Sigmoid colon (tissue), 7 donors: ENCODE results near the gene FBLN1. TPM values are rescaled to one million over a fixed set of nuclear protein-coding genes. Genes with fewer than 3 reads are reported as not detected.

Source experiments
- DNase-seq: peaks from one replicate; pipeline ENCODE4 v3.0.0-alpha.2; 2019
- H3K27ac ChIP-seq, 4 donors: fragments of 200-600 bp; sonication (generic); one replicate each; pipeline ENCODE4 v1.5.1; 2016 to 2019; ENCODE audit warnings: mild to moderate bottlenecking in 1 of 4
- H3K27me3 ChIP-seq, 3 donors: fragments of 200-600 bp; sonication (generic); one replicate each; pipeline ENCODE4 v1.5.1; 2019; ENCODE audit warnings: mild to moderate bottlenecking in 1 of 3
- H3K36me3 ChIP-seq, 4 donors: fragments of 200-600 bp; sonication (generic); one replicate each; pipeline ENCODE4 v1.5.1; 2016 to 2019
- H3K4me1 ChIP-seq, 4 donors: fragments of 200-600 bp; sonication (generic); one replicate each; pipeline ENCODE4 v1.5.1; 2017 to 2019
- H3K4me3 ChIP-seq, 4 donors: fragments of 200-600 bp; sonication (generic); one replicate each; pipeline ENCODE4 v1.5.1; 2017 to 2019; ENCODE audit warnings: mild to moderate bottlenecking in 2 of 4, moderate library complexity in 1 of 4
- H3K9me3 ChIP-seq, 4 donors: fragments of 200-600 bp in 3 of 4; sonication (generic) in 3 of 4; one replicate each; pipeline versions ENCODE4 v1.5.1 to v1.6.1; 2013 to 2019
- CTCF ChIP-seq, 4 experiments: fragments of 450-650 bp in 3 of 4; fragments of 200-600 bp in 1 of 4; IDR thresholded peaks; one replicate each; pipeline ENCODE4 v1.5.1; 2016 to 2019; ENCODE audit warnings: antibody characterized with exemption in 4 of 4, mild to moderate bottlenecking in 3 of 4, moderate library complexity in 2 of 4
- EP300 ChIP-seq, 4 donors: sonication (generic); formaldehyde crosslinking; IDR thresholded peaks; one replicate each; pipeline ENCODE4 v1.6.1; 2017; ENCODE audit warnings: antibody characterized with exemption in 4 of 4
- POLR2A ChIP-seq, 2 donors: fragments of 450-650 bp; IDR thresholded peaks; one replicate each; pipeline ENCODE4 v1.6.1; 2016; ENCODE audit warnings: antibody characterized with exemption in 2 of 2, mild to moderate bottlenecking in 2 of 2, moderate library complexity in 2 of 2
- POLR2AphosphoS5 ChIP-seq, 4 donors: sonication (generic); formaldehyde crosslinking; IDR thresholded peaks; one replicate each; pipeline ENCODE4 v1.6.1; 2017; ENCODE audit warnings: antibody characterized with exemption in 4 of 4
- WGBS, 2 donors: extraction: QIAGEN DNeasy Blood & Tissue Kit; methylation state at CpG; one replicate each; pipeline ENCODE4 v1.1.7; 2013; 5-methylcytosine and 5-hydroxymethylcytosine counted together
- intact Hi-C: fragments of 100-400 bp; cut with DNase I; formaldehyde crosslinking; loops from one replicate; pipeline ENCODE4 v1.15.1; 2023
- polyA plus RNA-seq, 3 donors: library from polyadenylated mRNA; stranded (reverse); fragments of 200-250 nt; gene quantifications; one replicate each; pipeline ENCODE4 v1.2.3, GENCODE V29; 2013
- total RNA-seq, 4 donors: library from RNA; depleted of rRNA; stranded (reverse); fragments of >200 nt; gene quantifications; one replicate each; pipeline ENCODE4 v1.1.0, GENCODE V29; 2016
- donor health status: healthy with polysubstance abuse.
- donor health status: Bipolar disorder and iron deficiency.
- donor health status: healthy.

Gene FBLN1
- total and polyA plus RNA-seq, 7 donors: 9.0 to 230 (median 123) TPM

- DNase-seq: no peak
- Histone ChIP-seq H3K27ac (no peak overlapping the region), H3K4me3 (no peak overlapping the region), H3K36me3 (peaks cover 0 to 6% (median under 1%) of the 10 kb centered on the region in 4 donors), H3K9me3 (no peaks in the 10 kb centered on the region), H3K27me3 (peaks cover 0 to 4% (median 0%) of the 10 kb centered on the region in 3 donors), H3K4me1 (peaks cover 0 to 5% (median 0%) of the 10 kb centered on the region in 4 donors)
- intact Hi-C loops: no loop called here
- 63 to 85% methylated on average over 5 of the region's 5 CpGs for WGBS, 2 donors
- TF ChIP-seq POLR2AphosphoS5 (IDR thresholded peaks at IDR 0.05) (no peak), EP300 (IDR thresholded peaks at IDR 0.05) (no peak), CTCF (IDR thresholded peaks at IDR 0.05) (no peak), POLR2A (IDR thresholded peaks at IDR 0.05) (no peak)
Measured at GRCh38 chr22:45583504-45583903, 80.8 kb downstream of the FBLN1 start.

GRCh38 chr22:45584121-45584570, 81.5 kb downstream of the FBLN1 start:
- H3K36me3 ChIP-seq: peaks cover 0 to 6% (median 0%) of the 10 kb centered on the region in 4 donors
- DNase-seq: no peak
- peaks cover 0 to 5% (median 0%) of the 10 kb centered on the region in 4 donors for H3K4me1 ChIP-seq
- no peak overlapping the region for H3K4me3 ChIP-seq
- no peaks in the 10 kb centered on the region for H3K9me3 ChIP-seq
- WGBS, 2 donors: 75 to 77% methylated on average over 14 of the region's 14 CpGs
- no peak overlapping the region for H3K27ac ChIP-seq
- peaks cover 0 to 1% (median 0%) of the 10 kb centered on the region in 3 donors for H3K27me3 ChIP-seq
- no peak for TF ChIP-seq EP300 (IDR thresholded peaks at IDR 0.05)
- no peak for TF ChIP-seq CTCF (IDR thresholded peaks at IDR 0.05)
- TF ChIP-seq POLR2AphosphoS5 (IDR thresholded peaks at IDR 0.05): no peak
- TF ChIP-seq POLR2A (IDR thresholded peaks at IDR 0.05): no peak
- intact Hi-C loops: no loop called here

- Histone ChIP-seq H3K9me3 (no peaks in the 10 kb centered on the region), H3K4me1 (peaks cover 0 to 5% (median 0%) of the 10 kb centered on the region in 4 donors), H3K36me3 (peaks cover 0 to 4% (median 0%) of the 10 kb centered on the region in 4 donors), H3K27me3 (no peaks in the 10 kb centered on the region), H3K27ac (no peak overlapping the region), H3K4me3 (no peak overlapping the region)
- no peak for DNase-seq
- intact Hi-C loops: no loop called here
- WGBS, 2 donors: 85 to 89% methylated on average over 17 of the region's 17 CpGs
- TF ChIP-seq CTCF (IDR thresholded peaks at IDR 0.05): no peak
Measured at GRCh38 chr22:45584621-45585436, 82.1 kb downstream of the FBLN1 start.

- Histone ChIP-seq H3K36me3 (no peaks in the 10 kb centered on the region), H3K4me3 (no peak overlapping the region), H3K27me3 (no peaks in the 10 kb centered on the region), H3K9me3 (no peaks in the 10 kb centered on the region), H3K27ac (no peak overlapping the region), H3K4me1 (peaks cover 0 to 5% (median 0%) of the 10 kb centered on the region in 4 donors)
- intact Hi-C loops: no loop called here
- DNase-seq: no peak
- TF ChIP-seq POLR2A (IDR thresholded peaks at IDR 0.05): no peak
- no peak for TF ChIP-seq POLR2AphosphoS5 (IDR thresholded peaks at IDR 0.05)
- TF ChIP-seq EP300 (IDR thresholded peaks at IDR 0.05): no peak
- no peak for TF ChIP-seq CTCF (IDR thresholded peaks at IDR 0.05)
- WGBS, 2 donors: 69 to 75% methylated on average over 13 of the region's 13 CpGs
Measured at GRCh38 chr22:45585437-45585755, 82.7 kb downstream of the FBLN1 start.
